Measurements from ENCODE around the gene OXCT2.
"Not testable (repeated sequence)": the region's sequence is repeated elsewhere in the genome, so short reads cannot be mapped to it uniquely, and the experiment has no call there.

GRCh38 chr1:39777896-39778295 is 6.7 kb upstream of the OXCT2 start:
- not testable (repeated sequence) for TF ChIP-seq CTCF, POLR2A (IDR thresholded peaks at IDR 0.05)
